Glutamatergic neuron (in vitro differentiated cells): ENCODE results near the gene SLC5A10. TPM values are rescaled to one million over a fixed set of nuclear protein-coding genes. Genes with fewer than 3 reads are reported as not detected.

Experiments used
- DNase-seq: peaks from one replicate; pipeline ENCODE4 v3.0.0; 2022
- H3K27ac Mint-ChIP-seq: one replicate; pipeline ENCODE4 v1.8.0; 2020; ENCODE audit warnings: mild to moderate bottlenecking, mixed read lengths, inconsistent platforms; ENCODE audit not compliant: unreplicated experiment
- H3K27me3 Mint-ChIP-seq: one replicate; pipeline ENCODE4 v1.8.0; 2020; ENCODE audit warnings: mild to moderate bottlenecking, moderate library complexity, mixed read lengths, inconsistent platforms; ENCODE audit not compliant: unreplicated experiment
- H3K36me3 Mint-ChIP-seq: one replicate; pipeline ENCODE4 v1.8.0; 2020; ENCODE audit warnings: mild to moderate bottlenecking, mixed read lengths, inconsistent platforms; ENCODE audit not compliant: unreplicated experiment
- H3K4me1 Mint-ChIP-seq: one replicate; pipeline ENCODE4 v1.8.0; 2020; ENCODE audit warnings: mild to moderate bottlenecking, low read depth, mixed read lengths, inconsistent platforms; ENCODE audit not compliant: unreplicated experiment
- H3K4me3 Mint-ChIP-seq: one replicate; pipeline ENCODE4 v1.8.0; 2020; ENCODE audit warnings: mild to moderate bottlenecking, mixed read lengths, inconsistent platforms; ENCODE audit not compliant: unreplicated experiment
- H3K9me3 Mint-ChIP-seq: one replicate; pipeline ENCODE4 v1.8.0; 2020; ENCODE audit warnings: mild to moderate bottlenecking, moderate library complexity, mixed read lengths, inconsistent platforms; ENCODE audit not compliant: unreplicated experiment
- CTCF ChIP-seq: fragments of 200-600 bp; sonication (generic); IDR thresholded peaks from one replicate; pipeline ENCODE4 v1.5.0; 2021; ENCODE audit not compliant: partially characterized antibody, unreplicated experiment
- total RNA-seq: library from RNA; stranded (reverse); fragmentation: NEBNext Ultra II Directional; extraction: Animal tissue kit (Norgen Biotek cat#: 25700); gene quantifications from one replicate; pipeline ENCODE4 v1.2.1, GENCODE V29; 2021; ENCODE audit not compliant: unreplicated experiment

Gene SLC5A10
- total RNA-seq, 1 donor from 2014 or later = not detected

DNA sequence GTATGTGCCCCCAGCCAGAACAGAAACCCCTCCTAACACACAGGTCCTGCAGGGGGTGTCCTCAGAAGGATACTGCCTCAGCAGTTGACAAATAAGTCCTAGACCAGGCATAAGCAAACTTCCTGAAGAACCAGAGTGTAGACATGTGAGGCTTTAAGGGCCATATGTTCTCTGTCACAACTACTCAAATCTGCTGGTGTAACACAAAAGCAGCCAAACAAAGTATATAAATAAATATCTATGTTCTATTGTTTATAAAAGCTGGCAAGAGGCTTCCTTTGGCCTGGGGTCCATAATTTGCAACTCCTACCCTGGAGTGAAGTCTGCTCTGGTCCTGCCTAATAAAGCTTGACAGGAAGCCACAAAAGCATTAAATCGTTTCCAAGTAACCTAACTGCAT lies 42.7 kb downstream of the SLC5A10 start:
- Mint-ChIP-seq H3K27me3 (peaks cover 5% of the 10 kb centered on the region), H3K27ac (no peak overlapping the region), H3K4me3 (no peak overlapping the region), H3K36me3 (peaks cover 13% of the 10 kb centered on the region), H3K4me1 (peaks cover 4% of the 10 kb centered on the region), H3K9me3 (peaks cover 2% of the 10 kb centered on the region)
- no peak for DNase-seq
- TF ChIP-seq CTCF = no peak

- Mint-ChIP-seq H3K27me3 (peaks cover 2% of the 10 kb centered on the region), H3K4me1 (no peaks in the 10 kb centered on the region), H3K27ac (no peak overlapping the region), H3K4me3 (no peak overlapping the region), H3K9me3 (peaks cover 2% of the 10 kb centered on the region), H3K36me3 (peaks cover 13% of the 10 kb centered on the region)
- no peak for DNase-seq
- no peak for TF ChIP-seq CTCF
Observed at GRCh38 chr17:18995220-18995619, 43.3 kb downstream of the SLC5A10 start.

GRCh38 chr17:18996458-18996857 lies 44.5 kb downstream of the SLC5A10 start:
- TF ChIP-seq CTCF = no peak
- Mint-ChIP-seq H3K27me3 (peaks cover 2% of the 10 kb centered on the region), H3K9me3 (peaks cover 2% of the 10 kb centered on the region), H3K4me3 (no peak overlapping the region), H3K27ac (no peak overlapping the region), H3K36me3 (peaks cover 13% of the 10 kb centered on the region), H3K4me1 (no peaks in the 10 kb centered on the region)
- DNase-seq = no peak

- no peak overlapping the region for H3K27ac Mint-ChIP-seq
- H3K4me3 Mint-ChIP-seq = no peak overlapping the region
- peaks cover 13% of the 10 kb centered on the region for H3K36me3 Mint-ChIP-seq
- peaks cover 2% of the 10 kb centered on the region for H3K9me3 Mint-ChIP-seq
- TF ChIP-seq CTCF = no peak
- H3K4me1 Mint-ChIP-seq = no peaks in the 10 kb centered on the region
- H3K27me3 Mint-ChIP-seq = peaks cover 2% of the 10 kb centered on the region
- no peak for DNase-seq
Observed at GRCh38 chr17:18997650-18998196, 45.8 kb downstream of the SLC5A10 start.

DNA sequence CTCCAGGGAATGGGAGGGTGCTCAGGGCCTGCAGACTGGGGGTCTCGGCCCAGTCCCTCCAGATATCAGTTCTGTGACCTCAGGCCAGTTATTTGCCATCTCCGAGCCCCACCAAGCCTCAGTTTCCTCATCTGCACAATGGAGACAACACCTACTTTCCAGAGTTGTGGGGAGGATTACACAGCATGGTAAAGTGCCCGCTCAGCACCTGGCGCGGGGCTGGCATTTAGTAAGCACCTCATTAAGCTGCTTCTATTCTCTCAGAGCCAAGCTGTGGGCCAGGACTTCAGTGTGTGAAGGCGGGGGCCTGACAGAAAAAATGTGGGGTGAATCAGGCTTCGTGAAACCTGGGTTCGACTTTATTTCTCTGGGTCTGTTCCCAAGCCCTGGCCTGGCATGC lies 47.4 kb downstream of the SLC5A10 start:
- Mint-ChIP-seq H3K36me3 (peaks cover 13% of the 10 kb centered on the region), H3K27me3 (peaks cover 2% of the 10 kb centered on the region), H3K9me3 (peaks cover 2% of the 10 kb centered on the region), H3K4me1 (no peaks in the 10 kb centered on the region), H3K27ac (no peak overlapping the region), H3K4me3 (no peak overlapping the region)
- DNase-seq = no peak
- no peak for TF ChIP-seq CTCF
